HG03378 (cell line): ENCODE data around the gene DCC.
"Not testable (repeated sequence)": the region's sequence is repeated elsewhere in the genome, so short reads cannot be mapped to it uniquely, and the experiment has no call there.

Source experiments
- ATAC-seq: cut with Tn5 transposase; IDR thresholded peaks from one replicate; pipeline ENCODE4 v1.9.1; 2021; ENCODE audit warnings: mild to moderate bottlenecking, moderate library complexity; ENCODE audit not compliant: unreplicated experiment

Gene DCC

DNA sequence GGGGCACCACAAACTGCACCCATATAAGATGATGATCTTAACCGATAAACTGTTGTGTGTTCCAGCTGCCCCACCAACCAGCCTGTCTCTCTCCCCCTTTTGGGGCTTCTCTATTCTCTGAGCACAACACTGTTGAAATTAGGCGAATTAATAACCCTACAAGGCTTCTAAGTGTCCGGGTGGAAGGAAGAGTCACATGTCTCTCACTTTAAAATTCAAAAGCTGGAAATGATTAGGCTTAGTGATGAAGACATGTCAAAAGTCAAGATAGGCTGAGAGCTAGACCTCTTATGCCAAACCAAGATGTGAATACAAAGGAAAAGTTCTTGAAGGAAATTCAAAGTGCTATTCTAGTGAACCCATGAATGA lies 1102.4 kb downstream of the DCC start:
- no peak for ATAC-seq

DNA sequence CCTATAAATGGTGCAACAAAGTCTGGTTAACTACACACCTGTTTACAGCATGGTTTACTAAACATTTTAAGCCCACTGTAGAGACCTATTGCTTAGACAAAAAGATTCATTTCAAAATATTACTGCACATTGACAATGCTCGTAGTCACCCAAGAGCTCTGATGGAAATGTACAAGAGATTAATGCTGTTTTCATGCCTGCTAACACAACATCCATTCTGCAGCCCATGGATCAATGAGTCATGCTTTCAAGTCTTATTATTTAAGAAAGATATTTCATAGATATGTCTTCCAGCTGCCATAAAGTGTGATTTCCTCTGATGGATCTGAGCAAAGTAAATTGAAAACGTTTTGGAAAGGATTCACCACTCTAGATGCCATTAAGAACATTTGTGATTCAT lies 1103.3 kb downstream of the DCC start:
- ATAC-seq: no peak

DNA sequence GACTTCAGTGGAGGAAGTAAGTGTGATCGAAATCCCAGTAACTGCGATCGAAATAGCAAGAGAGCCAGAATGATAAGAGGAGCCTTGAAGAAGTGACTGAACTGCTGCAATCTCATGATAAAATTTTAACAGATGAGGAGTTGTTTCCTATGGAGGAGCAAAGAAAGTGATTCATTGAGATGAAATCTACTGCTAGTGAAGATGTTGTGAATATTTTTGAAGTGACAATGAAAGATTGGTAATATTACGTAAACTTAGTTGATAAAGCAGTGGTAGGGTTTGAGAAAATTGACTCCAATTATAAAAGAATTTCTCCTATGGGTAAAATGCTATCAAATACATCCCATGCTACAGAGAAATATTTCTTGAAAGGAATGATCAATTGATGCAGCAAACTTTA lies 1103.8 kb downstream of the DCC start:
- no peak for ATAC-seq

DNA sequence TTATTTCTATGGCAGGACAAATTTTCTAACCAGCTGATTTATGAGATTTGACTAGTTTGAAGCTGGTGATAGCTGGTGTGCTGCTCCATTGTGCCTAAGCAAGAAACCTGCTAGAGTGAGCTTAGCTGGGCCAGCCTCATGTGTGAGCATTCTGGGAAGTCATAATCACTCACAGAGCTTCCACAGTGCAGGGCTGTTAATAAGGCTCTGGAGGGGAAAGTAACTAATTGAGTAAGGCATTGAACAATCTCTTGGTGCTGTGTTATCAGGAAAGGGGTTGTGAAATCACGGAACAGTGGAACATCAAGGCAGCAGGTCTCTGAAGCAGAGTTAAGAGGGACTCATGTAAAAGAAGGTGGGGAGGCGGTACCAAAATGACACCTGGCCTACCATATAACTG lies 1111.9 kb downstream of the DCC start:
- no peak for ATAC-seq

DNA sequence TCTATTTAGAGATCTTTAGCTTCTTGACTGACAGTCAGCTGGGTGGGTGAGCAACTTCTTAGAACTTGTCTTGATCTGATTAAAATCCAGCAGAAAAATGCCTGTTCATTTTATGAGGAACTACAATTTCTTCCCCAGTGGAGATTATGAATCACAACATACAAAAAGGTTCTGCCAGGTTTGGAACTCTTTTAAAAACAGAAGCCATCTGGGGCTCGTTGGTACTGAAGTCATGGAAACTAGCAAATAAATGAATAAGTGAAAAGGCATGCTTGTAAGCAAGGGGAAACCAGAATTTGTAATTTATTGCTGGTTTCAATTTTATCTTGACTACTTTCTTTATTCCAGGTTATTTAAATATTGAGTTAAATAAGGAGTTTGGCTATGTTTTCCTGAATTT lies 1117.1 kb downstream of the DCC start:
- ATAC-seq: no peak

DNA sequence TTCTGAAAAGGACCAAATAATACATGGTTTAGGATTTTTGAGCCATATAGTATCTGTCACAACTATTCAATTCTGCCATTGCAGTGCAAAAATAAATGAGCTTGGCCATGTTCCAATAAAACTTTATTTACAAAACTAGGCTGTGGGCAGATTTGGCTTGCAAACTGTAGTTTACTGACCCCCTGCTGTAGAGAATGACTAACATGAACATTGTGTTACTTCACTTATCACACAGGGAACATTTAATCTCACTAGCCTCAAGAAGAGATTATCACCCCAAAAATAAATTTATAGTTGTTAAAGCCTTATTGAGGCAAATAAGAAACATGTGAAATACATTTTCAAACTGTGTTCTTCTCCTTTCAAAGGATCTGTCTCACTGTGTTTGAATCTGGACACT lies 1118.3 kb downstream of the DCC start:
- ATAC-seq: no peak

DNA sequence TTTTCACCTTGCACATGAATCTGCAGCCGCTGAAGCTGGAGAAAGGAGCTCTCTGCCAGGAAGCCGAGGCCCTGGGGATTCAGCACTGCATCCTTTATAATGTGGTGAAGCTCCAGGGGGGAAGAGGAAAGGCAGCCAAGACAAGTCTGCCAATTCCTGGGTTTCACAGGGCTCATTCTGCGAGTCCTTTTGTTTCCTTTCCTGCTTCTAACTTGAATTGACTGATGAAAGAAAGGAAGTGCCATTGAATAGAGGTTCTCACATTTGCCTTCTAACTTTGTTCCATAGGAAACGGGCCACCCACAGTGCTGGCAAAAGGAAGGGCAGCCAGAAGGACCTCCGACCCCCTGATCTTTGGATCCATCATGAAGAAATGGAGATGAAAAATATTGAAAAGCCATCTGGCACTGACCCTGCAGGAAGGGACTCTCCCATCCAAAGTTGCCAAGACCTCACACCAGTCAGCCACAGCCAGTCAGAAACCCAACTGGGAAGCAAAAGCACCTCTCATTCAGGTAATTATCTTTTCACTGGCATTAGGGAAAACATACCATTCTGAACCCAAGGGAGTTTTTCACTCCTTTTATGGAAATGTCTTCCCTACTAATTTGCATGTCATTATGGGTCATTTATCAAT lies 1119.1 kb downstream of the DCC start:
- no peak for ATAC-seq

DNA sequence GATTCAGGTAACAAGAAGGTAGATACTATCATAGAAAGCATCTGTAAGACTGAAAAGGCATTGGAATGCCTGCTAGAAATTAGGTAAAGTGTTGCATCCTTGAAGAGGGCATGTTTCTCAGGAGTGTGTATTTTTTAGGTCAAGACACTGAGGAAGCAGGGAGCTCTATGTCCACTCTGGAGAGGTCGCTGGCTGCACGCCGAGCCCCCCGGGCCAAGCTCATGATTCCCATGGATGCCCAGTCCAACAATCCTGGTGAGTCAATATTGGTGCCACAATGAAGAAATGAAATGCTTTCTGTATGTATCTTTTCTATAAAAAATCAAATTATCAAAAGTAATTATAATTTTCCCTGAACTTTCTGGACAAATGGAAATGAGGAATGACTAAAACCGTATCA lies 1127.8 kb downstream of the DCC start:
- no peak for ATAC-seq

DNA sequence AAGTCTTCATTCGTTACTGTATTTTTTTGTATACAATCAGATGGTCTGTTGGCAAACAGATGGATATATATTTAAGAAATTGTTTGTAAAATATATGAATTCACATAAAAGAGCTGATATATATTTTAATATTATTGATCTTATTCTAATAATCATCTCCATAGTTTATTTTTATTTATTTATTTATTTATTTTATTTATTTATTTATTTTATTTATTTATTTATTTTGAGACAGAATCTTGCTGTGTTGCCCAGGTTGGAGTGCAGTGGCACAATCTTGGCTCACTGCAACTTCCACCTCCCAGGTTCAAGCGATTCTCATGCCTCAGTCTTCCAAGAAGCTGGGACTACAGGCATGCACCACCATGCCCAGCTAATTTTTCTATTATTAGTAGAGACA lies 1128.2 kb downstream of the DCC start:
- not testable (repeated sequence) for ATAC-seq

DNA sequence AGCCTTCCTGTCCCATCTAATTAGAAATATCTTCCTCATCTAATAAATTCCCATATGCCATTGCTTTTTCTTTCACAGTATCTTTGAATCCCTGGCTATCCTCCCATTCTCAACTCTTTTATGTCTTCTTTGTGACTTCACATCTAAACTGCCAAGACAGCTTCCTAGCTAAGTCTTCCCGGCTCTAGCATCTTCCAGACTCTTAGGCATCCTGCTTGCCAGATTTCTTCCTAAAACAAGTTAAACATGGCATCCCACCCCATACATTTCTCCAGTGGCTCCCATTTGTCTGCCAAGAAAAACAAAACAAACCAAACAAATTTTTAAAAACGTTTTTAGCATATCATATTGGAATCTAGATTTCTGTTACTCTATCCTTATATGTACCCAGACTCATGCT lies 1132.5 kb downstream of the DCC start:
- no peak for ATAC-seq

DNA sequence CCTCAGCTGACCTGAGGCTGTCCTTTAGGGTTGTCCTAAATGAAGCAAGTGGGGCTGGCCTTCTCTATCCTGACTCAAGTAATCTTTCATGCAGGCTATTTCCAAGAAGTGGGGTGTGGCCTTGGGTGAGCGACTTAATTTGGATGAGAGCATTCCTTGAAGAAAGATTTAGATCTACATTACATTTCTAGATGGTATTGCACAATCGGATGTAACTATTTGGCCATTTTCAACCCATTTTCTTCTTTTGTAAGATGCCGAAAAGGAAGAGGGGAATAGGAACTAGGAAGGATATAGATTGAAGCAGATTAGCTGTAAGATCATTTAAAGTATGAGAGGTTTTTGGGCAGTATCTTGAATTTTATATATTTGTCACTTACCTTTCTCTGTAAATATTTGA lies 1138.2 kb downstream of the DCC start:
- no peak for ATAC-seq

DNA sequence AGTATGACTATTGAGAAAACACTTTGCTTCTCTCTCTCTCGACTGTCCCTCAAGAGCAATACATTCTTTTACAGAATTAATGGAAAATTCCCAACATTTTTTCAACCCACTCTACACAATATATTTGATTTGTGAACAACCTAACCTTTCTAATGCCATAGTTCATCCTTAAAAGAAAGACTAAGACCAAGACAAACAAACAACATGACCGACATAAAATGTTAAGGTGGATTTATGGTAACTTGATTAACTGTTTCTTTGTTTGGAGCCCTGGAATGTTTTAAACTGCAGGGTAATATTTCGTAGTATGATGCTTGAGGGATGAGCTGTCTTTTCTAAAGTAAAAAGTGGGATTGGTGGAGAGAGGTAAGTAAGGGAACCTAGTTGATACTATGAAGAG lies 1146.3 kb downstream of the DCC start:
- no peak for ATAC-seq

DNA sequence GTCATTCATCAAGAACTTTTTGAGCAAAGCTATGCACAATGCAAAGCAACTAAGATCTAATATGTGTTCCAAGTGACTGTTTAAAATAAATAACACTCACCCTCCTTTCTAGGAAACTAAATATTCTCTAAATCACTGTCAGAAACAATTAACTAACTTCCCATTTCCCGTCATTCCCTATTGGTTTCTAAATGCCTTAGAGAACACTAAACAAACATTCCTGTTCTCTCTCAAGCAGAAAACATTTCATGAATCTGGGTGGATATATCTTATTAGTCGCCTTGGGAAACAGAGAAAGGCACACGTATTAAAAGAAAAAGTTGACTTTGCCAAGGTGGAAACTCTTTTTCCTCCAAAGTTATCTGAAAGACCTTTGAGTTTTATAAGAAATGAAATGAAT lies 1149.3 kb downstream of the DCC start:
- no peak for ATAC-seq

DNA sequence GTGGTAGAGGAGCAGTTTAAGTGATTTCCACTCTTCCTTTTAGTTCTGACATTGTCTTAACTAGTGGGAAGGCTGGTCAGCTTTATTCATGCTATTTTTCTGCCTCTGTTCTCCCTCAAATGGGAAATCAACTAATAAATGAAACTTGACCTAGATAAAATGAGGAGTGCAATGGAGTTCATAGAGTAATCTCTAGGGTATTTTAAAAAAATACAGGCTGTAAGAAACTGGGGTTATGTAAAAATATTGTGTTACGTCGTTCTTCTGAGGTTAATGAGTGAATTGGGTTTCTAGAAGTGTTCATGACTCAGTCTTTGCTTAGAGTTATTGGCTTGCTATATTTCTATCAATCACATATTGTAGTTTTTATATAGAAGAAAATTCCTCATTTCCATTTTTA lies 1150.0 kb downstream of the DCC start:
- no peak for ATAC-seq

DNA sequence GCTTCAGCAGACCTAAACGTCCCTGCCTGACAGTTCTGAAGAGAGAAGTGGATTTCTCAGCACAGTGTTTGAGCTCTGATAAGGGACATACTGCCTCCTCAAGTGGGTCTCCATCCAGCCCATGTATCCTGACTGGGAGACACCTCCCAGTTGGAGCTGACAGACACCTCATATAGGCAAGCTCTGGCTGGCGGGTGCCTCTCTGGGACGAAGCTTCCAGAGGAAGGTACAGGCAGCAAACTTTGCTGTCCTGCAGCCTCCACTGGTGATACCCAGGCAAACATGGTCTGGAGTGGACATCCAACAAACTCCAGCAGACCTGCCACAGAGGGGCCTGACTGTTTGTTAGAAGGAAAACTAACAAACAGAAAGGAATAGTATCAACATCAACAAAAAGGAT lies 1156.0 kb downstream of the DCC start:
- no peak for ATAC-seq

DNA sequence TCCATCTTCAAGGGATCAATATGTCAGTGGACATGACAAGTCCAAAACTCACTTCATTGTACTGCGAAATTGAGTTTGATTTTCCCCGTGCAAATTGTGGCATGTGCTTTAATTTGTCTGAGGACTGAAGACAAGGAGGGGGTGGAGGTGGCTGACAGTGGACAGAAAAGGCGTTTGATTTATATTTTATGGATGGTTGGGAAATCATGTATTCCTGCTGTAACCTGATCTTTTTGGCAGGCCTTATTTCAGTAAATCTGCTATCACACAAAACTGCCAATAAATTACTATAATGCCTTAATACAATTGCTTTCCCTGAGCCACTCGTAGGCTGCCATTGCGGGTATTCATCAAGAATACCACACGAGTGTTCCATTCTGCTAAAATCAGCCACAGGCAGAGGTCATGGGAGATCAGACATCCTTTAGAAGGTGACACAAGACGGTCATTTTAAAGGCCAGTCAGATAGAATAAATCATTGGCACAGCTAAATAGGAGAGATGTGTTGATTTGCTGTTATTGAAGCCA lies 1164.0 kb downstream of the DCC start:
- no peak for ATAC-seq

DNA sequence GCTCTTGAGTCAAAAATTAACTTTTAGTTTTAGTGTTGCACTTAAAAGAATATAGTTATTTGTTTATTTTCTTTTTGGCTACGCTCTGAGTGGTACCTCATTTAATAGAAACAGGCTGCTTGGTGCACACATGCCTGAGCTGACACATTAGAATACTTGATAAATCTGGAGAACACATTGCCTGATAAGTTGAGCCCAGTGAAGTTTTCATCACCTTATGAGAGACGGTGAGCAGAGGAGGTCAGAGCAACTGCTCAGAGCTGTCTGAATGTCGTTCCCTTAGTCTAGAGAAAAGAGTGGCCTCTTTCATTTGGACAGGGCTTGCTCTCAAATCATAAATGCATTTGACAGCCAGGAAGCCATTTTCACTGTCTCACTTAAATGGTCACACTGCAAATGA lies 1168.5 kb downstream of the DCC start:
- no peak for ATAC-seq

DNA sequence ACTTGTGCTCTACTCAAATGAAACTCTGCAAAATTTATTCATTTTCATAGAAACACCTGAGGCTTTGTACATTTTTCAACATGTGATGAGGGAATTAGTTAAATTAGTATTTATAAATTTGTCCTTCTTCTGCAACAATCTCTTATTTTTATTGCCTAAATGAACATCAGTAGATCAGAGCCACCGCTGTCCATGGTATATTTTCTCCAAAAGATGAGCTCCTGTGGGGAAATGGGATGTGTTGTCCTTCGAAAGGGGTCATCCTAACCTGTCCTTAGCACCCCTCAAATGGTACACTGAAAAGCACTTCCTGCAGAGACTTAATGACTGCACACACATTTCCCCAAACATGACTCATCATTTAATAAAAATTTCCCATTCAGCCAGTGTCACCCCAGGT lies 1169.9 kb downstream of the DCC start:
- ATAC-seq: no peak

DNA sequence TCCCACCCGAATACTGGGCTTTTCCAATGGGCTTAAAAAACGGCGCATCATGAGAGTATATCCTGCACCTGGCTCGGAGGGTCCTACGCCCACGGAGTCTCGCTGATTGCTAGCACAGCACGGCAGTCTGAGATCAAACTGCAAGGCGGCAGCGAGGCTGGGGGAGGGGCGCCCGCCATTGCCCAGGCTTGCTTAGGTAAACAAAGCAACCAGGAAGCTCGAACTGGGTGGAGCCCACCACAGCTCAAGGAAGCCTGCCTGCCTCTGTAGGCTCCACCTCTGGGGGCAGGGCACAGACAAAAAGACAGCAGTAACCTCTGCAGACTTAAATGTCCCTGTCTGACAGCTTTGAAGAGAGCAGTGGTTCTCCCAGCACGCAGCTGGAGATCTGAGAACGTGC lies 1171.7 kb downstream of the DCC start:
- not testable (repeated sequence) for ATAC-seq

DNA sequence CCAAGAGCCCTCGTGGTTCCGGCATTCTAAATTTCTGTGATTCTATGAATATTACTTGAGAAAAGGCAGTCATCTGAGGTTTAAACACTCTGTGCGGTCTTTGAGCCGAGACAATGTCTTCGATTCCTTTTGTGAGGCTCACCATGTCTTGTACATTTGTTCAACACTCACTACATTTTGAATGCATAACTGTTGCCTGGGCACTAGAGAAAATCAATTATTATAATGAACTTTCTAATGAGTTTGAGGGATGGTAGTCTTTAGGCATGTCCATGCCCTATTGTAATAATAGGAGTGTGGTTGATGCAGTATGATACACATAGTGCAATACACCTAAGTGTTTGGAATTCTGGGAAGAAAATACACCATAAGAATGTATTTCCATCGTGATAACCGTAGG lies 1181.1 kb downstream of the DCC start:
- no peak for ATAC-seq

DNA sequence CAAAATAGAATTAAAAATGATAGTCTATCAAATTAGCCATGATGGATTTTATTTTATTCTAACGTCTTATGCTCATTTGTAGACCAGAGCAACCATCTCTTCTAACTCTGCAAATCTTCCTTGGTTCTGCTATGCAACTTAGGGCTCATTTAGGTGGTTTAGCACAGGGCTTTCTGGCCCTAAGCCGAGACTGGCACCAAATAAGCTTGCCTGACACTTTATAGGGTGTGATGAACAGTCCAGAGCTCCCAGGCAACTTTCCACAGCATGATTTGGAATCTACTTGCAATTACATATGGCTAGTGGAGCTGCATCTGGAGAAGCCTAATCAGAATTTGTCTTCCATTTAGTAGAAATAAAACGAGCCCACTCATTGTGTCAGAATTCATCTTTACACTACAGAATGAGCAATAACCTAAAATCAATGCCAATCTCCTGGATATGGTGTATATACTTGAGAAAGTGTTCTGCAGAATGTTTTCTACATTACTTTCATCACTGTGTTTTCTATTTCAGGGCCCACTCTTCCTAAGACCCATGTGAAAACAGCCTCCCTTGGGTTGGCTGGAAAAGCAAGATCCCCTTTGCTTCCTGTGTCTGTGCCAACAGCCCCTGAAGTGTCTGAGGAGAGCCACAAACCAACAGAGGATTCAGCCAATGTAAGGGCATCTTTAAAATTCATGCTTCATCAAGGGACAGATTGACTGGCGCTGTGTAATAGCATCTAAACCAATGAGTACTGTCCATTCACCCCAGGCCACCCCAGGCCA lies 1186.3 kb downstream of the DCC start:
- no peak for ATAC-seq

DNA sequence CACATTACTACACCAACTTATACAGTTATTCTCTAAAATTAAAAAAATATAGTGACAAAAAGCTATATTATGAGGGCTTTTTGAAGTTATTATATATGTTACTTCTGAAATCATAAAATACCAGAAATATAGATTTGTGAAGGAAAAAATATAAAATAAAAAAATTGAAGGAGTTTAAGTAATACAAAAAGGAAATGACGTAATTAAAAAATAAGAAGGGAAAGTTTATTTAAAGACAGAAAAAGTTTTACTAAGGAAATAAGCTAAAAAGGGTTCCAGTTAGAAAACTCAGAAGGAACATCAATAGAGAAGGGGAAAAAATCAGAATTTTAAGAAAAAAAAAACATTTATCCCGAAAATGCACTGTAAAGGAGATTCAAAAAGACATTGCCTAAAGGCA lies 1187.4 kb downstream of the DCC start:
- ATAC-seq: no peak

DNA sequence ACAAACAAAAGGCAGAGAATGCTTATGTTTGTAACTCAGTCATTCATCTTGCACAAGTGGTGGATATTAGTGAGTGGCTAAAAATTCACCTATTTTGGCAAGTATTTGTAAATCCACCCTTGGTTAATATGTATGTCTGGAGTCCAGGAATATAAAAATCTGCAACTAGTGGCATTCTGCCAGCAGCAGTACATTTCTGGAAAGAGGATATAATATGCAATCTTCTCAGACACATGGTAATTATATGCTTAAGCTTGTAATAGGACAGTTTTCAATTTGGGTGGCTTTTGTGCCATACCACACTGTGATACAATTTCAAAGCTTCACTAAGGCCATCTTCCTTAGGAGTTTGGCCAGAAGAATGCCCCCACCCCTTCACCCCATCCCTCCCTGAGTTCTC lies 1191.2 kb downstream of the DCC start:
- no peak for ATAC-seq
